B cell (primary cell): ENCODE measurements around the gene CAPN14.

Source experiments
- EZH2 ChIP-seq: IDR thresholded peaks from 2 replicates; pipeline ENCODE4 v1.6.1; 2012; ENCODE audit warnings: borderline replicate concordance, low read depth, mild to moderate bottlenecking, moderate library complexity, low read length; ENCODE audit not compliant: insufficient read depth, poor library complexity, severe bottlenecking
- TF ChIP-seq, protein P1 (sequence below): fragments of 200-600 bp; IDR thresholded peaks from one replicate; pipeline ENCODE4 v1.8.0; 2022; ENCODE audit warnings: antibody characterized with exemption, mild to moderate bottlenecking

DNA sequence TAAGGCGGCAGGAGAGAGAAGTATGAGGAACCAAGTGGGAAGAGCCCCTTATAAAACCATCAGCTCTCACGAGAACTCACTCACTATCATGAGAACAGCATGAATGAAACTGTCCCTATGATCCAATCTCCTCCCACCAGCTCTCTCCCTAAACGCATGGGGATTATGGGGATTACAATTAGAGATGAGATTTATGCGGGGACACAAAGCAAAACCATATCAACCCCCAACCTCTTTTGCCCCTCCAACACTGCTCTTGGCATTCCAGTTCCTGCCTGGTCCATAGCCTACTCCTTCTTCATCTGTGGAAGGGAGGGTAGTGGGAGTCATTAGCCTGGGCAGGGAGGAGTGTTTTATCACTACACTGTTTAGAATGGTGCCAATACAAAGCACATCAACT is 15.3 kb upstream of the CAPN14 start:
- TF ChIP-seq, protein P1, sequence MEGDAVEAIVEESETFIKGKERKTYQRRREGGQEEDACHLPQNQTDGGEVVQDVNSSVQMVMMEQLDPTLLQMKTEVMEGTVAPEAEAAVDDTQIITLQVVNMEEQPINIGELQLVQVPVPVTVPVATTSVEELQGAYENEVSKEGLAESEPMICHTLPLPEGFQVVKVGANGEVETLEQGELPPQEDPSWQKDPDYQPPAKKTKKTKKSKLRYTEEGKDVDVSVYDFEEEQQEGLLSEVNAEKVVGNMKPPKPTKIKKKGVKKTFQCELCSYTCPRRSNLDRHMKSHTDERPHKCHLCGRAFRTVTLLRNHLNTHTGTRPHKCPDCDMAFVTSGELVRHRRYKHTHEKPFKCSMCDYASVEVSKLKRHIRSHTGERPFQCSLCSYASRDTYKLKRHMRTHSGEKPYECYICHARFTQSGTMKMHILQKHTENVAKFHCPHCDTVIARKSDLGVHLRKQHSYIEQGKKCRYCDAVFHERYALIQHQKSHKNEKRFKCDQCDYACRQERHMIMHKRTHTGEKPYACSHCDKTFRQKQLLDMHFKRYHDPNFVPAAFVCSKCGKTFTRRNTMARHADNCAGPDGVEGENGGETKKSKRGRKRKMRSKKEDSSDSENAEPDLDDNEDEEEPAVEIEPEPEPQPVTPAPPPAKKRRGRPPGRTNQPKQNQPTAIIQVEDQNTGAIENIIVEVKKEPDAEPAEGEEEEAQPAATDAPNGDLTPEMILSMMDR = no peak
- TF ChIP-seq EZH2 = no peak
